ENCODE measurements around the gene CACNA1H. TPM values are rescaled to one million over a fixed set of nuclear protein-coding genes. Genes with fewer than 3 reads are reported as not detected.
A peak's percentile ranks its signal among the peaks of the same experiment; 100 is the strongest.

Gene CACNA1H
- total RNA-seq, 1 experiment from 2014 or later: 24.3 TPM

DNA sequence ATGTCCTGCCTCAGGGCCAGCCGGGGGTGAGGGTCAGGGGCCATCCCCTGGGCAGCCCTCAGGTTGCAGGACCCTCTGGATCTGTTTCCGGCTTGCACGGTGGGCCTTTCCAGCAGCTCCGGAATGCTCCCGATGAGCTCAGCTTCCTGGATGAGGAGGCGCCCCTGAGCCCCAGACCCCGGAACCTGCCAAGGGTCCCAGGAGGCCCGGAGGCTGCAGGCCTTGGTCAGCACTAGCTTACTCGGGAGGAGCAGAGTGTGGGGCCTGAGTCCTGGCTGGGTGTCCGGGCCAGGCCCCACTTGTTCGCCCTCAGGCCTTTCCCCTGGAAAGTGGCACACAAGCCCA lies 49.3 kb upstream of the CACNA1H start:
- Histone ChIP-seq H3K79me2 (ENCODE audit: insufficient read depth, low read length) (no peaks in the 10 kb centered on the region), H3K9me2 (ENCODE audit: insufficient read depth) (no peaks in the 10 kb centered on the region), H3K9ac (ENCODE audit: low read length) (peak overlapping the region; percentile 49), H3K27me3 (ENCODE audit: insufficient read depth, low read length) (no peaks in the 10 kb centered on the region), H3K36me3 (ENCODE audit: control insufficient read depth in 1 of 2, insufficient read depth in 2 of 2, low read length in 2 of 2) (no peaks in the 10 kb centered on the region), H4K20me1 (ENCODE audit: insufficient read depth) (no peaks in the 10 kb centered on the region), H3K4me2 (ENCODE audit: low read length) (peak overlapping the region; percentile 87), H2AFZ (ENCODE audit: low read depth, low read length, poor library complexity, severe bottlenecking) (no peak overlapping the region), H3K4me1 (ENCODE audit: control insufficient read depth in 1 of 2, insufficient read depth in 2 of 2, low read length in 2 of 2) (peaks cover 8 to 38% of the 10 kb centered on the region in 2 experiments; a peak in 3 of 4 replicates), H3K9me3 (ENCODE audit: control insufficient read depth in 1 of 2, insufficient read depth in 1 of 2, low read depth in 1 of 2, low read length in 2 of 2) (no peaks in the 10 kb centered on the region), H3K4me3 (replicated peaks in 1 of 2; ENCODE audit: low read depth in 1 of 2, low read length in 2 of 2) (peak overlapping the region; percentile 41 to 52), H3K27ac (ENCODE audit: low read depth, low read length) (peak overlapping the region; percentile 31; the same call in 1 of the 2 replicates)
- ATAC-seq (no peak), DNase-seq (ENCODE audit: low read depth, low spot score) (no peak)
- TF ChIP-seq POLR2AphosphoS5 (IDR thresholded peaks at IDR 0.05; ENCODE audit: low read depth, low read length) (no peak), SP1 (IDR thresholded peaks at IDR 0.05; ENCODE audit: low read depth) (no peak), EZH2 (IDR thresholded peaks at IDR 0.05) (no peak), ZFX (IDR thresholded peaks at IDR 0.05) (no peak), YY1 (IDR thresholded peaks at IDR 0.05; ENCODE audit: extremely low read depth, insufficient replicate concordance, low read depth, low read length) (no peak), FOSL1 (IDR thresholded peaks at IDR 0.05; ENCODE audit: low read depth) (no peak), JUND (IDR thresholded peaks at IDR 0.05) (no peak), POLR2A (IDR thresholded peaks at IDR 0.05; ENCODE audit: borderline replicate concordance, extremely low read depth, insufficient read depth, insufficient read length) (no peak), CEBPB (IDR thresholded peaks at IDR 0.05; ENCODE audit: low read depth) (no peak), ELF1 (IDR thresholded peaks at IDR 0.05; ENCODE audit: borderline replicate concordance, low read depth) (no peak), CBX3 (IDR thresholded peaks at IDR 0.05; ENCODE audit: low read depth) (no peak), EGR1 (IDR thresholded peaks at IDR 0.05; ENCODE audit: low read depth) (no peak), TCF7L2 (IDR thresholded peaks at IDR 0.05; ENCODE audit: borderline replicate concordance, extremely low read depth, insufficient read depth, insufficient read length) (no peak), SIN3A (IDR thresholded peaks at IDR 0.05; ENCODE audit: low read depth) (no peak), ZNF274 (IDR thresholded peaks at IDR 0.05; ENCODE audit: low read depth, low read length) (no peak), EZH2phosphoT487 (IDR thresholded peaks at IDR 0.05; ENCODE audit: borderline replicate concordance) (no peak)
- TF ChIP-seq, protein P1, sequence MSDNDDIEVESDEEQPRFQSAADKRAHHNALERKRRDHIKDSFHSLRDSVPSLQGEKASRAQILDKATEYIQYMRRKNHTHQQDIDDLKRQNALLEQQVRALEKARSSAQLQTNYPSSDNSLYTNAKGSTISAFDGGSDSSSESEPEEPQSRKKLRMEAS (IDR thresholded peaks at IDR 0.05): no peak
- TF ChIP-seq, protein P2, sequence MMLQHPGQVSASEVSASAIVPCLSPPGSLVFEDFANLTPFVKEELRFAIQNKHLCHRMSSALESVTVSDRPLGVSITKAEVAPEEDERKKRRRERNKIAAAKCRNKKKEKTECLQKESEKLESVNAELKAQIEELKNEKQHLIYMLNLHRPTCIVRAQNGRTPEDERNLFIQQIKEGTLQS (IDR thresholded peaks at IDR 0.05): no peak
- TF ChIP-seq, protein P3, sequence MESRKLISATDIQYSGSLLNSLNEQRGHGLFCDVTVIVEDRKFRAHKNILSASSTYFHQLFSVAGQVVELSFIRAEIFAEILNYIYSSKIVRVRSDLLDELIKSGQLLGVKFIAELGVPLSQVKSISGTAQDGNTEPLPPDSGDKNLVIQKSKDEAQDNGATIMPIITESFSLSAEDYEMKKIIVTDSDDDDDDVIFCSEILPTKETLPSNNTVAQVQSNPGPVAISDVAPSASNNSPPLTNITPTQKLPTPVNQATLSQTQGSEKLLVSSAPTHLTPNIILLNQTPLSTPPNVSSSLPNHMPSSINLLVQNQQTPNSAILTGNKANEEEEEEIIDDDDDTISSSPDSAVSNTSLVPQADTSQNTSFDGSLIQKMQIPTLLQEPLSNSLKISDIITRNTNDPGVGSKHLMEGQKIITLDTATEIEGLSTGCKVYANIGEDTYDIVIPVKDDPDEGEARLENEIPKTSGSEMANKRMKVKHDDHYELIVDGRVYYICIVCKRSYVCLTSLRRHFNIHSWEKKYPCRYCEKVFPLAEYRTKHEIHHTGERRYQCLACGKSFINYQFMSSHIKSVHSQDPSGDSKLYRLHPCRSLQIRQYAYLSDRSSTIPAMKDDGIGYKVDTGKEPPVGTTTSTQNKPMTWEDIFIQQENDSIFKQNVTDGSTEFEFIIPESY (IDR thresholded peaks at IDR 0.05; ENCODE audit: extremely low read depth, insufficient replicate concordance, low read length): no peak
- intact Hi-C loops (cut with micrococcal nuclease): loop anchor here (1.0 kb wide), 1 partner anchor 46 kb away; no protein-coding TSS in a partner anchor
- ChIA-PET POLR2A (no interaction called here), RAD21 (ENCODE audit: low non-redundant PET in 1 of 2, low total read pairs in 2 of 2, uncharacterized antibody in 2 of 2, unreplicated experiment in 2 of 2) (interaction anchor here in 1 of 2 experiments (0.6 kb wide), 1 partner anchor 51 kb away, joined by 5 read pairs; no protein-coding TSS in a partner anchor), CTCF (interaction anchor here (1.1 to 1.3 kb wide), 5 partner anchors 12 to 417 kb away, joined by 3 to 5 read pairs (median 3); no protein-coding TSS in a partner anchor)
- BruUV-seq (replicated peaks): no TSS peak
